HFF-Myc (cell line): Measurements from ENCODE around the gene UNC13B.

Experiments
- DNase-seq: peaks from one replicate; pipeline ENCODE4 v3.0.0-alpha.2; 2011; ENCODE audit warnings: low read depth; ENCODE audit errors: extremely low read depth
- H3K4me3 ChIP-seq: replicated peaks from 2 replicates; pipeline ENCODE4 v1.5.1; 2011; ENCODE audit warnings: low read depth, mild to moderate bottlenecking, control low read depth, low read length
- CTCF ChIP-seq: IDR thresholded peaks from 2 replicates; pipeline ENCODE4 v1.5.1; 2012; ENCODE audit warnings: mild to moderate bottlenecking, low read depth, low read length, control low read depth; ENCODE audit errors: missing control alignments

The UNC13B gene

GRCh38 chr9:35395076-35395705, 233.4 kb downstream of the UNC13B start:
- TF ChIP-seq CTCF, result no peak
- no peak overlapping the region for H3K4me3 ChIP-seq
- no peak for DNase-seq

- no peak overlapping the region for H3K4me3 ChIP-seq
- TF ChIP-seq CTCF, result no peak
- DNase-seq, result no peak
Measured at GRCh38 chr9:35395706-35396101, 233.9 kb downstream of the UNC13B start.

- DNase-seq, result no peak
- no peak for TF ChIP-seq CTCF
- no peak overlapping the region for H3K4me3 ChIP-seq
Measured at GRCh38 chr9:35396560-35397215, 234.9 kb downstream of the UNC13B start.

- H3K4me3 ChIP-seq, result no peak overlapping the region
- no peak for DNase-seq
- TF ChIP-seq CTCF, result no peak
Measured at GRCh38 chr9:35397216-35397698, 235.4 kb downstream of the UNC13B start.

GRCh38 chr9:35397923-35398322, 236.1 kb downstream of the UNC13B start:
- no peak for TF ChIP-seq CTCF
- DNase-seq, result no peak
- no peak overlapping the region for H3K4me3 ChIP-seq

- no peak for DNase-seq
- TF ChIP-seq CTCF, result no peak
- H3K4me3 ChIP-seq, result no peak overlapping the region
Measured at GRCh38 chr9:35398651-35399335, 237.0 kb downstream of the UNC13B start.
